GM20431 (cell line): ENCODE data around the gene INPP4A.
"Not testable (repeated sequence)": the region's sequence is repeated elsewhere in the genome, so short reads cannot be mapped to it uniquely, and the experiment has no call there.

ENCODE experiments used
- in situ Hi-C: fragments of 300-500 bp; cut with MseI, MboI; formaldehyde crosslinking; loops from one replicate; pipeline ENCODE4 v1.15.0; 2020; ENCODE audit warnings: low sequenced_read_pairs; ENCODE audit not compliant: unreplicated experiment

INPP4A gene

DNA sequence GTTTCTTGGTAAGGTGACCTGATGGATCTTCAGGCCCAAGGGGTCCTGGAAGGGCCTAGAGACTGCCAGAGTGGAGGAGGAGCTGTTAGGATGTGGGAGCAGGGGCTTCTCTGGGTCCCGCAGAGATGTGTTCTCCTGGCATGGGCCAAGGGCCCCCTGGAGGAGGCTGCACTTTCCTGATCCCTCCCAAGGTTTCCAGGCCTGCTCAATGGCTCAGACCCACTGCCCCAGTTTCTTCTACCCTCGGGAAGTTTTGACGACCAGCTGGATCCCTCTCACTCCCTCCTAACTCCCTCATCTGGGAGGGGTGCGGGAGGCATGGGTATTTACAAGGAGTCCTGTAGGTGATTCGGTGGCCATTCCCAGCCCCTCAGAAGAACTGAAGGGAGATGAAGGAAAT is 127.6 kb downstream of the INPP4A start:
- in situ Hi-C loops = no loop called here

DNA sequence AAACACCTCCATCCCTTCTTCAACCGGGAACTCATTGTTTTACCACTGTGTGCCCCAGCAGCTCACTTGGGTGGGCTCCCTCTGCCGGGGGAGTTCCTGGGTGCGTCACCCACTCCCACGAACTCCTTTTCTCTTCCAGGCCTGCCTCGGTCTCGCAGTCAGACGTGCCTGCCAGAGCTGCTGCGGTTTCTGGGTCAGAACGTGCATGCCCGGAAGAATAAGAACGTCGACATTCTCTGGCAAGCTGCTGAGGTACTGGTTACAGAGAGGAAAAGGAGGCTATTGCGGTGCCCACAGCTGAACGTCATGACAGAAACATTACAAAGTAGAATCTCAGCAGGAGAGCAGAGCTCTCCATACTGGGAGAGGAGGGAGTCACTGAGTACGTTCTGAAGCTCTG is 128.0 kb downstream of the INPP4A start:
- in situ Hi-C loops = no loop called here

DNA sequence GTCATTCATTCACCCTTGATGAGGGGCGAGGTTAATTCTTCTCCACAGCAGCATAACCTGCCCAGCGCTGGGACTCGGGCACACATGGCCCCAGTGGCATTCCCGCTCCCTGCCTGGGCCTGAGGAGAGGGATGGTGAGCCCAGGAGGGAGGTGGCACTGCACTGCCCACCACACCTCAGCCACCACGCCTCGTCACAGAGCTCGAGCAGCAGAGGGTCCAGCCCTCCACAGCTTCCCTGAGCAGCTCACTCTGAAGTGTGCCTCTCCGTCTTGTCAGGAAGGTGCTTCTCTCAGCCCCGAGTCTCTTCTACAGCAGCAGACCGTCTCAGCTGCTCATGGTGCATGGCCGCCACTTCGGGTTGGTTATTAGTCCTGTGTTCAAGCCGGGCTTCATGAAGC is 128.8 kb downstream of the INPP4A start:
- in situ Hi-C loops = no loop called here

DNA sequence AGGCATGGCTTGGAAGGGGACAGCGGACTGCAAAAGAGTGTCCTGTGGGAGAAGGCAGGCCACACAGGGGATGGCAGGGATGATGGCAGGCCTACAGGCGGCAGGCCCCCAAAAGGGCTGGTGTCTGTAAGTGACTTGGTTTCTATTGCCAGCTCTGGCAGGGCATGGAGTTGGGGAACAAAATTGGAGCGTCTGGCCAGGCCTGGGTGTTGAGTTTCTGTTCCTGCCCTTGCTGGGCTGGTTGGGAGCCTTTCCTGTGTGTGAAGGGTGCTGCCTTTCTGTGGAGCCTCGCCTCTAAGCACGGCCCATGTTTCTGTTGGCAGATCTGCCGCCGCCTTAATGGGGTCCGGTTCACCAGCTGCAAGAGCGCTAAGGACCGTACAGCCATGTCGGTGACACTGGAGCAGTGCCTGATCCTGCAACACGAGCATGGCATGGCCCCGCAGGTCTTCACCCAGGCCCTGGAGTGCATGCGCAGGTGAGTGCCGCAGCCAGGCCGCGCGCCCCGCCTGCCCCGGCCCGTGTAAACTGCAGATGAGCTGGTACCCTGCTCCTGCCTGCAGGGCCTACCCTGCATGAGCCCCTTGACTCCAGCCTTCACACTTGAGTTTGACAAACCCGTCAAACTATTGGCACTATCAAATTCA is 132.1 kb downstream of the INPP4A start:
- in situ Hi-C loops = no loop called here

DNA sequence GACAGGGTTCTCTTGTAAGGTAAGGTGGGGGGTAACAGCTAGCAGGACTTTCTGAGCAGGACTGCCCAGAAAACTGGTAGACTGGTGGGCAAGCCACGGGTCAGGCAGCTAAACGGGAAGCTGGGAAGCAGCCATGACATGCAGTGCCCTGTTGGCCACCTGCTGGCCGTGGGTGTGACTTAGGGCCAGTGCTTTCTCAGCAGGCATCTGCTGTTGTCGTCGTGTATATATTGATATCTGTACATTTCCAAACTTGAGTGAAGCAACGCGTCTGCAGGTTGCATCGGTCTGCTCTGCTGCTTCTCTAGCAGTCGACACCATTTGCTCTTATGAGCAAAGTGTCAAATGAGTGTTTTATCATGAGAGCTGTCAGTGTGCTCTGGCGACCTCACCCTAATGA is 132.7 kb downstream of the INPP4A start:
- in situ Hi-C loops = no loop called here

DNA sequence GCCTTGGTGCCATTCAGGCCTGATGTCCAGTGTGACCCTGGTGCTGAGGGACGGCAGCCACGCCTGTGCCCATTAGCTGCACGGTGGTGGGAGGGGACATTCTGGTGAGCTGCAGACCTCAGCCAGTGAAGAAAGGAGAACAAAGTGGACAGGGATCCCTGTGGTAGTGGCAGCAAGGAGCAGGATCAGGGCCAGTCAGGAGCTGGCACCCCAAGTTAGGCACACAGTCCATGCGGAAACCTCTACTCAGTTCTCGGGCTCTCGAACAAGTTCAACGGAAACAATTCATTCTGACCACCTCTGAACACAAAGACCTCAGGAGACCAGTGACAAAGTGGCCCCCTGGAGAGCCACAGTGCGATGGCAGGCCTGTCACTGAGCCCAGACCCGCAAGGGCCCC is 133.6 kb downstream of the INPP4A start:
- in situ Hi-C loops = no loop called here

DNA sequence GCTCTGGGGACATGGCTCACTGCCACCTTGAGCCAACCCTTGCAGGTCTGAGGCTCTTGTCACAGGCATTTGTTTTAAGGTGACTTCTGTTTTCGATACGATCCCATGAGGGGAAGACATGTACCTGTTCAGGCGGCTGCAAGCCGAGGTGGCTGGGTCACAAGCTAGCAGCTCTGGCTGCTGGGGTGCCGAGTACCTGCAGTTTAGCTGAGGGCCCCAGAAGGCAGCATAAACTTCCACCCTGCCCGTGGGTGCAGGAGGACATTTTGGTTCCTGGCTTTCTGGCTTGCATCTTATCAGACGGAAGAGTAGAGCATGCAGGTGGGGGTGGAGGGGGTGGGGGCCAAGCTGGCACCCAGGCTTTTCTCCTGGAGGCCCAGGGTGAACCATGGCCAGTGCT is 135.3 kb downstream of the INPP4A start:
- in situ Hi-C loops = no loop called here

DNA sequence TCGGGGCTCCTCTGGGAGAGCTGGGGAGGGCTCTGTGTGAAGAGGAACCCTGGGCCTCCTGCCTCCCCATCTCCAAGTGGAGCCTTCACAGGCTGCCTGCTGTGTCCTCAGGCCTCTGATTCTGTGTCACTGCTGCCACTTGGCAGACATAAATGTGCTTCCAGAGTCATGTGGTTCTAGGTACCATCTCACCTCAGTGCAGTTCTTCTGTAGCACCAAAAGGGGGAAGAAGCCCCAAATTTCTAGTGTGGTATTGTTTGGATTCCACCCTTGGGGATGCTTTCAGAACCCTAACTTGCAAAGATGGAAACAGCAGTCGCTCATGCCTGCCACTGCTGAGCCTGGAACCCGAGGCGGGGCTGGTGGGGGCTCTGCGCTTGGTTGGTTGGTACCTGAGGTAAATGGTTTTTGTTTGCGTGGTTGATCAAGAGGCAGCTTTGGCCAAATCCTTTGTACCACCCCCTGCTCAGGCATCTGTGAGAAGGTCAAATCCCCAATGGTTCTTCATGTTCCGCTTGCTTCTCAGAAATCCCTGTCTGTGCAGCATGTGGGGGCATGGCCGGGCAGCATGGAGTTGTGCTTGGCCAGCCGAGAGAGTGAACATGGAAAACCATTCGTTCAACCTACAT is 136.1 kb downstream of the INPP4A start:
- in situ Hi-C loops = no loop called here

DNA sequence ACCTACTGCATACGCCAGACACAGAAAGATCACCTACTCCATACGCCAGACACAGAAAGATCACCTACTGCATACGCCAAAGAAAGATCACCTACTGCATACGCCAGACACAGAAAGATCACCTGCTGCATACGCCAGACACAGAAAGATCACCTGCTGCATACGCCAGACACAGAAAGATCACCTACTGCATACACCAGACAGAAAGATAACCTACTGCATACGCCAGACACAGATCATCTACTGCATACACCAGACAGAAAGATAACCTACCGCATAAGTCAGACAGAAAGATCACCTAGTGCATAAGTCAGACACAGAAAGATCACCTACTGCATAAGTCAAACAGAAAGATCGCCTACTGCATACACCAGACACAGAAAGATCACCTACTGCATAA is 137.9 kb downstream of the INPP4A start:
- in situ Hi-C loops = no loop called here

DNA sequence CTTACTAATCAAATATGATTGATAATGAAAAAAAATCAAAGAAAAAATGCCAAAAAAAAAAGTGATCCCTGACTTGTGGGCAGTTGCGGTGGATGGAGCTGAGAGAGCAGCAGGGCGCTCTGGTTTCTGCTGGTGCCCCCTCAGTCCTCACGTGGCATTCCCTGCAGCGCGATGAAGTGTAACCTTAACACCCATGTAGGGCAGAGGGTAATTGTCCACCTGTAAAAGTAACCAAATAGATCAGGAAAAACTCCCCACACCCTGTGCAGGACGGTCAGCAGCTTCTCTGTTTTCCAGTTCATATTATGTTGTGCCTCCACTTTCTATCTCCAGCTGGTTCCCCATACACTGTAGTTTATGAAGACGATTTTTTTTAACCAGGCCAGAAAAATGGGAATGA is 138.6 kb downstream of the INPP4A start:
- in situ Hi-C loops = no loop called here

DNA sequence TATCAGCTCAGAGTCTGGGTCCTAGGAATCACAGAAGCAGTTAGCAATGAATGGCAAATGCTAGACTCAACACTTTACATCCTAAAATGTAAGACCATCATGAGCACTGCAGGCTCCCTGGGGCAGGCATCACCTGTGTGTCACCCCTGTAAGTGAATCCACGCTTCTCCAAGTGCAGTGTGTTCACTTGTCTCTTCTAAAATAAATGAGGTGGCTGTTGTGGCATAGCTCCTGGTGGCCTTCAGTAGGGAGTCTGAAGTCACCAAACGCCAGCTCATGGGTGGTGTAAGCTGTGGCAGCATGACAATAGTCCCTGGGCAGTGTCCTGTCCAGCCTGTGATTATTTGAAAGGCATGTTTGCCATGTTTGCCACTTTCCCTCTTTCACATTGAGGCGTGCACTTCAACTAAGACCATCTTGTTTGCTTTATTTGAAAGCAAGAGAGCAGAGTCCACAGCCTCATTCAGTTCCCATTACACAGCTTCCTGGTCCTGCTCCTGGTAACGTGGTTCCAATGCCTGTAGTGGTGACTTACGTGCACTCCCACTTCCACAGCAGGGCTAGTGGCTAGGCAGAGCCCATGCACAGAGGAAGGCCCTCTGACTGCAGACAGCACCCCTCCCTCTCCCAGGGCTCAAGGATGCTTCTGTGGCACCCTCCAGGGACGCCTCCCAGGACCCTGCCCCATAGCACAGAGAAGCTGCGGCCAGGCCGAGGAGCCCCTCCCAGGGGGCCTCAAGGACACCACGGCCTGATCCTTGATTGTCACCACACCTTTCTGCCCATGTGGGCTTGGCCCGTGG is 139.4 kb downstream of the INPP4A start:
- in situ Hi-C loops = no loop called here

DNA sequence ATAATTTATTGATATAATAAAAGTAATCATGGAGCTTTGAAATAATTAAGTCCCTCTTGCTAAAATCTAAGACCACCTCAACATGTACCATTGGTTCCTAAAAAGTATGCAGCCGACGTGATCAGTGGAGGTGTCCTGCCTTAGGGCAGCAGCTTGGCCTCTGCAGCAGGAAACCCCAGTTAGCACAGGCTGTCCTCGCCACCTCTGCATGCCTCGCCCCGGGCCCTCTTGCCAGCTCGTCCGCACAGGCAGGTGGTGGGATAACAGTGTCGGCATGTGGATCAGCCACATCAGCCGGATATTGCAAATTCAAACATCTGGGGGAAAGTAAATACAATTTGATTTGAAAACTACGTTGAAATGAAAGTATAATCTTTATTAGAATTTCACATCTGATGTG is 140.7 kb downstream of the INPP4A start:
- in situ Hi-C loops = no loop called here

DNA sequence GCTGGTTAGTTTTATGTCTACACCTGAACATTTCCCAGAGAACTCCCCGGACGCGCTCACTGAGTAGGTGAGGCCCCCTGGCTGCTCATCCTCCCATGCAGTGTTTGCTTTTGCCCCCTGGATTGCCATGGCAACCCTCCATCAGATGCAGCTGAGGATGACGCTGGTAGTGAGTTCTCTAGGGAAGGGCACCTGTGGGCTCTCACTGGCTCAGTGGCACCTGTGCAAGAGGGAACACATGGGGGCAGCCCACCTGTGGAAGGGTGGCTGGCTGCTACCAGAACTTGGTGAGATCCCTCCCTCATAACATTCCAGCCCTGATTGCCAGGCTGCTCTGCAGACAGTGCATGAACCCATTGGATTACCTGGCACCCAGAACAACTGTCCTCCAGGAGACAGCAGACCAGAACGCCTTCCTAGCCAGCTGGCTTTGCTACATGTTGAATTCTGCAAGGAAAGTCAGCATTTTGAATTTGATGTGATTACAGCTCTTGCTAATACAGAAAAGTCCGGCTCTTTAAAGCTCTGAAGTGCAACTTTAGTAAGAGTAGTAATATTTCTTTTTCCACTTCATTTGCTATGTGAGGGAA is 142.0 kb downstream of the INPP4A start:
- in situ Hi-C loops = no loop called here

DNA sequence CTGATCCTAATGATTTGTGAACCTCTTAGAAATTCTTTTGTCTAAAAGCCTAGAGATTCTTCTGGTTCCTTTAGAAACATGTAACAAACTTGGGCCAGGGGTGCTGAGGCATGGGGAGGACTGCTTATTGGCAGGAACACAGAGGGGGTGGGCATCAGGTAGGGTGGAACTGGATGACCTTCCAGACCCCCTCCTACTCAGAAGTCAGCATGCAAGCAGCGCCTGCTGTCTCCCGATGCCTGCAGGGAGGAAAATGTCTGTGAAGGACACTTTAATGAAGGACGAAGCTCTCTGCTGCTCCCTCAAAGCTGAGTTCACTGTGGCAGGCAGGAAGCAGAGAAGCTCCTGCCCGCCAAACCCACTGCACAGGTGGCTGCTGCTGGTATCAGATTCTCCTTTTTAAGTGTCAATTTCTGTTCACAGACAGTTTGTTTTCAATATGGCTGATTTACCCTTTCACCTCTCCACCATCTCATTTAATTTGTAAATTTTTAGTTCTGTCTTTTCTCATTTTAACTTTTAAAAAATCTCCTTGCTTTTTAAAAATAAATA is 144.3 kb downstream of the INPP4A start:
- in situ Hi-C loops = no loop called here

DNA sequence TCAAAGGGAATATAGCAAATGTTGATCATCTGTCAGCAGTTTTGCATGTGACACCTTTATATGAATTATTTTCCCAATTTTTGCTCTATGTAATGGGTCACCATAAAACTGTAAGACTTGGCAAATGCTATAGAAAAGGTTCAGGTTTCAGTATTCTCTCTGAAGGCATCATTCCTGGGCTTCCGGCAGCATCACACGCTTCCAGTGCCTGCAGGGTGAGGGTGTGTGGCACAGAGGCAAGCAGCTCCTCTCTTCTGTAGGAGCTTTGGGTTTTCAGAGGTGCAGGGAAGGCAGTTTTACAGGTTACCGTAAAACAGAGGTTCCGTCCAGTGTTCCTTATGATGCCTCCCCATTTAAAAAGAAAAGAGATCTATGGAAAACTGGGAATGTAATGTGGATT is 144.8 kb downstream of the INPP4A start:
- in situ Hi-C loops = no loop called here

DNA sequence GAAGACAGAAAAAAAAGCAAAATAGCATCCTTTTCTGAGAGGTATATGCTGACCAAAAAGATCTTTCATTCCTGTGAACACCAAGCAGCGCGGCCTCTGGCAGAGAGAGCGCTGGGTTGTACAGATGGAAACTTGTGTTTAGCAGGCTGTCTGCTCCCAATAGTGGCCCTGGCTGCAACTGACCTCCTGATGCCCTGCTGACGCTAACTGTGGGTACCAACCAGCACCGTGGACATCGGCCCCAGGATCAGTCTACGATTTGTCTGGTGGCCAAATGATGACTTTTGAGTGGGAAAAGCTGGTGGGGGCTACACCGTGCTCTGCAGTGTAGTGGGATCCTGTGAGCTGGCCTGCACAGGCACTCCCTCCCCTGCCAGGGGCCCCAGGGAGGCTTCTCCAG is 147.9 kb downstream of the INPP4A start:
- in situ Hi-C loops = no loop called here

DNA sequence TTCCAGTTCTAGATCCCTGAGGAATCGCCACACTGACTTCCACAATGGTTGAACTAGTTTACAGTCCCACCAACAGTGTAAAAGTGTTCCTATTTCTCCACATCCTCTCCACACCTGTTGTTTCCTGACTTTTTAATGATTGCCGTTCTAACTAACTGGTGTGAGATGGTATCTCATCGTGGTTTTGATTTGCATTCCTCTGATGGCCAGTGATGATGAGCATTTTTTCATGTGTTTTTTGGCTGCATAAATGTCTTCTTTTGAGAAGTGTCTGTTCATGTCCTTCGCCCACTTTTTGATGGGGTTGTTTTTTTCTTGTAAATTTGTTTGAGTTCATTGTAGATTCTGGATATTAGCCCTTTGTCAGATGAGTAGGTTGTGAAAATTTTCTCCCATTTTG is 150.0 kb downstream of the INPP4A start:
- in situ Hi-C loops = not testable (repeated sequence)

DNA sequence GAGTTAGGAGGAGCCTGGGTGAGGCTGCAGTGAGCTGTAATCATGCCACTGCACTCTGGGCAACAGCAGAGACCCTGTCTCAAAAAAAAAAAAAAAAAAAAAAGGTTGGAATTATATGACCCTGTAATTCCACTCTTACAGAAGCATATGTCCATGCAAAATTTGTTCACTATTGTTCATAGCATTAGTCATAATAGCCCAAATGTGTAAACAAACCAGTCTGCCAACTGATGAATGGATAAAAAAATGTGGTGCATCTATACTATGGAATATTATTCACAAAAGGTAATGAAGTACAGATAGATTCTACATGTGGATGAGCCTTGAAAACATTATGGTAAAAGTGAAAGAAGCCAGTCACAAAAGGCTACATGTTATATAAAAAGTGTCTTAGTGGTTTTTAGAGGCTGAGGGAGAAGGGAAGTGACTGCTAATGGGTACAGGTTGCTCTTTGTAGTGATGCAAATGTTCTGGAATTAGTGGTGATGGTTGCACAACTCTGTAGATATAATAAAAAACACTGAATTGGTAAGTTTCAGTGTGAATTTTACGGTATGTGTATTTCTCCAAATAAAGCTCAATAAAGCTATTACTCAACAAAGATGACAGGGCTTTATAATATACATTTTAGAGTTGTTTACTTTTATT is 154.2 kb downstream of the INPP4A start:
- in situ Hi-C loops = no loop called here

DNA sequence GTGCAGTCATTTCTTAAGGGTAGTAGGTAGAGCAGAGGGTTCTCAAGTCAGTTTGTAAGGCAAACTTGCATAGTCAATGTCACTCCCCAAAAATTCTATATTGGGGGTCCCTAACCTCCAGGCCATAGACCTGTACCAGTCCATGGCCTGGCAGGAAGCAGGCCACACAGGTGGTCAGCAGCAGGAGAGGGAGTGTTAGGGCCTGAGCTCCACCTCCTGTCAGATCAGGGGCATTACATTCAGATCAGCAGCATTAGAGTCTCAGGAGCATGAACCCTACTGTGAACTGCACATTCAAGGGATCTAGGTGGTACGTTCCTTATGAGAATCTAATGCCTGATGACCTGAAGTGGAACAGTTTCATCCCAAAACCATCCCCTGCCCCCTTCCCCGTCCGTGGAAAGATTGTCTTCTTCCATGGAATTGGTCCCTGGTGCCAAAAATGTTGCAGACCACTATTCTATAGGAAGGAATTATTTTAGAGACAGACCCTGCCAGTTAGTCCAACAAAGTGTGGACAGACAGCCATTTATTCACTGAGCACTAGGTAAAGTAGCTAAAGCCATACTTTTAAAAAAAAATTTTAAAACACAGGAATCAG is 157.0 kb downstream of the INPP4A start:
- in situ Hi-C loops = no loop called here

DNA sequence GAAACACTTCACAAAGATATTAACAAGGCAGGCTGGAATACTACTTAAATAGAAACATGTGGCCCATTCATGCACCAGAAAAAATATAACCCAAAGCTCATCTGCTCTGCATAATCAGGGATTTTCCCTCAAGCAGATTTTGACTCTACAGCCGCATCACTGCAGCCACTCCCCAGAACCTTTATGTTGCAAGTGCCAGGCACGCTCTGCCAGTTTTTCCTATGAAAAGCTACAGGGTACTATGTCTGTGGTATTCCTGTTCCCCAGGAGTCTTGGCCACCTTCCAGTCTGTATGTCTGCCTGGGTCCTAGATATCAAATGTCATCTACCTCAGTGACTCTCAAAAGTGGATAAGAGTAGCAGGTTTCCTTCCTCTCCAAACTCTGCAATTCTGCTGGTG is 159.9 kb downstream of the INPP4A start:
- in situ Hi-C loops = no loop called here
